Kidney epithelial cell (primary cell): Measurements from ENCODE around the gene EHBP1. TPM values are rescaled to one million over a fixed set of nuclear protein-coding genes. Genes with fewer than 3 reads are reported as not detected.

ENCODE experiments used
- DNase-seq: peaks from one replicate; pipeline ENCODE4 v3.0.0-alpha.2; 2010; ENCODE audit warnings: low read depth
- H3K27me3 ChIP-seq: 2 replicates; pipeline ENCODE4 v1.6.0; 2011; ENCODE audit warnings: low read length; ENCODE audit not compliant: control insufficient read depth, insufficient read depth
- H3K36me3 ChIP-seq: 2 replicates; pipeline ENCODE4 v1.5.1; 2011; ENCODE audit warnings: low read length; ENCODE audit not compliant: control insufficient read depth, insufficient read depth
- H3K4me3 ChIP-seq: 2 replicates; pipeline ENCODE4 v1.5.1; 2011; ENCODE audit warnings: low read depth, mild to moderate bottlenecking, control low read depth, low read length
- total RNA-seq: library from RNA; depleted of rRNA; stranded (reverse); fragments of >200 nt; gene quantifications from 2 replicates; pipeline ENCODE4 v1.2.3, GENCODE V29; 2015
- TF ChIP-seq, protein P1 (sequence below): IDR thresholded peaks from 2 replicates; pipeline ENCODE4 v1.5.1; 2011; ENCODE audit warnings: mild to moderate bottlenecking, moderate library complexity, low read length, control low read depth, inconsistent platforms; ENCODE audit not compliant: insufficient read depth, poor library complexity, severe bottlenecking

EHBP1 gene
- total RNA-seq, 1 donor from 2014 or later: 22.9 TPM

DNA sequence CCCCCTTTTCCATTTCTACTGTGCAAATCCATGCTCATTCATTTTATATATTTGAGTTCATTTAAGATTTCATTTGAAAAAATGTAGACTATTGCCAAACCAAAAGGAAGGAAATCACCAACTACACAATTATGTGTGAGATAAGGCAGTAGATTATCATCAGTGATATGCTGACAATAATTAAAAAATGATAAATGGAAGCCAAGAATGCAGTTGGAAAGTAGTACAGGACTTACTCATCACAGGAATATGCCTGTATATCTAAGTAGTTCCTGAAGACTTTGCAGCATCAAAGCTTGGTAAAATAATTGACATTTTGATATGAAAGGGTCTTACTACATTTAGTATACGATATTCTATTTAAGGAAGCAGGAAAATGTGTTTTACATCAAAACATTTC, 179.0 kb downstream of the EHBP1 start:
- TF ChIP-seq, protein P1, sequence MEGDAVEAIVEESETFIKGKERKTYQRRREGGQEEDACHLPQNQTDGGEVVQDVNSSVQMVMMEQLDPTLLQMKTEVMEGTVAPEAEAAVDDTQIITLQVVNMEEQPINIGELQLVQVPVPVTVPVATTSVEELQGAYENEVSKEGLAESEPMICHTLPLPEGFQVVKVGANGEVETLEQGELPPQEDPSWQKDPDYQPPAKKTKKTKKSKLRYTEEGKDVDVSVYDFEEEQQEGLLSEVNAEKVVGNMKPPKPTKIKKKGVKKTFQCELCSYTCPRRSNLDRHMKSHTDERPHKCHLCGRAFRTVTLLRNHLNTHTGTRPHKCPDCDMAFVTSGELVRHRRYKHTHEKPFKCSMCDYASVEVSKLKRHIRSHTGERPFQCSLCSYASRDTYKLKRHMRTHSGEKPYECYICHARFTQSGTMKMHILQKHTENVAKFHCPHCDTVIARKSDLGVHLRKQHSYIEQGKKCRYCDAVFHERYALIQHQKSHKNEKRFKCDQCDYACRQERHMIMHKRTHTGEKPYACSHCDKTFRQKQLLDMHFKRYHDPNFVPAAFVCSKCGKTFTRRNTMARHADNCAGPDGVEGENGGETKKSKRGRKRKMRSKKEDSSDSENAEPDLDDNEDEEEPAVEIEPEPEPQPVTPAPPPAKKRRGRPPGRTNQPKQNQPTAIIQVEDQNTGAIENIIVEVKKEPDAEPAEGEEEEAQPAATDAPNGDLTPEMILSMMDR: no peak
- no peak overlapping the region for H3K4me3 ChIP-seq
- H3K36me3 ChIP-seq: no peaks in the 10 kb centered on the region
- no peaks in the 10 kb centered on the region for H3K27me3 ChIP-seq
- no peak for DNase-seq

DNA sequence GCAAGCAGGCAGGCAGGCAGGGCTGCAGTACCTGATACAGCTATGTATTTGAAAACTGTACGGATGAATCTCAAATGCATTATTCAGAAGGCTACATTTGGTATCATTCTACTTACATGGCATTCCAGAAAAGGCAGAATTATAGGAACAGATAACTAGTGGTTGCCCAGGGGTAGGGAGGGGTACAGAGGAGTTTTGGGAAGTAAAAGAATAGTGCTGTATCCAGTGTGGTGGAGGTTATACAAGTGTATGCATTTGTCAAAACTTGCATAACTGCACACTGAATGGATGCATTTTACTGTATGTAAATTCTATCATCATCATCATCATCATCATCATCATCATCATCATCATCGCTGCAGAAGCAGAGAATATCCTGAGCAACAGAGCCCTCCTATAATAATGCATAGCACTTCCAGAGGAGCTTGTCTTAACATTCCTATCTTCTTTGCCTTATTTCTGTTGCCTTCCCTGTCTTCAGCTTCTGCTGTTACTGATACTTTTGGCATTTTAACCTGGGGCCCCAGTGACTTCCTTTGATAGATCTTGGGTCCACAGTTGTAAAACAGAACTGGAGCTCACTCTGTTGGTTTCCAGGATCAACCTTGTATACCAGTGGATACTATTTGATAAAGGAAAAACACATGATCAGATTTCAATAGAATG, 189.6 kb downstream of the EHBP1 start:
- Histone ChIP-seq H3K4me3 (no peak overlapping the region), H3K36me3 (no peaks in the 10 kb centered on the region), H3K27me3 (no peaks in the 10 kb centered on the region)
- TF ChIP-seq, protein P1: no peak
- no peak for DNase-seq

- H3K4me3 ChIP-seq: no peak overlapping the region
- DNase-seq: no peak
- TF ChIP-seq, protein P1: no peak
- H3K36me3 ChIP-seq: no peaks in the 10 kb centered on the region
- H3K27me3 ChIP-seq: no peaks in the 10 kb centered on the region
Measured at GRCh38 chr2:62895632-62896009, 190.1 kb downstream of the EHBP1 start.

- DNase-seq: no peak
Measured at GRCh38 chr2:62897187-62897827, 191.8 kb downstream of the EHBP1 start.

DNA sequence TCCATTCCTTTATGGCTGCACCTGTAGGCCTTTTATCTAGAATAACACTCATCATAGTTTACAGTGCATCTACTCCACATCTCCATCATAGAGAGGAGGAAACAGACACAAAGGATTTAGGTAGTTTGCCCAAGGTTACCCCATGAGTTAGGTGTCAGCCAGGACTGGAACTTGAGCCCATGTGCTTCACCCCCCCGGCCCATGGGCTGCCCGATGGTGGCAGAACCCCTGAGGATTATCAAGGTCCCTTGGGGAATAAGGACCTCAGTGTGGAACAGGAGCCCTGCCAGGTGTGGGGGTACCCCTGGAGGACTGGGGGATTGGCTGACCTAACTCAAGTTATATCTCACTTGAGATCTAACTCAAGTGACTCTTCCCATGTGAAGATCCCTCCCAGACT, 198.8 kb downstream of the EHBP1 start:
- H3K27me3 ChIP-seq: no peaks in the 10 kb centered on the region
- no peaks in the 10 kb centered on the region for H3K36me3 ChIP-seq
- TF ChIP-seq, protein P1: no peak
- no peak for DNase-seq
- no peak overlapping the region for H3K4me3 ChIP-seq

More at GRCh38 chr2:62897187-62897827, 191.8 kb downstream of the EHBP1 start:
- Histone ChIP-seq H3K36me3 (no peaks in the 10 kb centered on the region), H3K27me3 (no peaks in the 10 kb centered on the region), H3K4me3 (no peak overlapping the region)
- TF ChIP-seq, protein P1: no peak
